ENCODE data around the gene KRT27.

DNA sequence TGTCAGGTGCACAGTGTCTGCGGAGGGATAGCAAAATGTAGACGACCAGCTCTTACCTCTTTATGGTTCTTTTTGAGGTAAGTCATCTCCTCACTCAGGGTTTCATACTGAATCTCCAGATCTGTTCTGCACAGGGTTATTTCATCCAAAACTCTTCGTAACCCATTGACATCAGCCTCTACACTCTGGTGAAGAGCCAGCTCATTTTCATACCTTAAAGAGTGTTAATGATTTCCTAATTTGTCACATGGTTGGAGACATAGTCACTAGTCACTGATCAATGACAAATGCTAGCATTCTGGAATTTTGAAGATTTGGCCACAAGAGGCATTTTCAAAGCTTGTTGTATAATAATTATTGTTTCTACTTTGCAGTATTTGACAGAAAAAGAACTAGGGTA, 28.5 kb downstream of the KRT27 start:
- TF ChIP-seq EZH2 (IDR thresholded peaks at IDR 0.05) (no peak), CTCF (IDR thresholded peaks at IDR 0.05) (no peak)
